GM21825 (cell line): Measurements from ENCODE around the gene CSNK1E.

Experiments
- ATAC-seq: cut with Tn5 transposase; IDR thresholded peaks from one replicate; pipeline ENCODE4 v1.9.1; 2021; ENCODE audit warnings: mild to moderate bottlenecking, moderate library complexity; ENCODE audit not compliant: unreplicated experiment

The CSNK1E gene

DNA sequence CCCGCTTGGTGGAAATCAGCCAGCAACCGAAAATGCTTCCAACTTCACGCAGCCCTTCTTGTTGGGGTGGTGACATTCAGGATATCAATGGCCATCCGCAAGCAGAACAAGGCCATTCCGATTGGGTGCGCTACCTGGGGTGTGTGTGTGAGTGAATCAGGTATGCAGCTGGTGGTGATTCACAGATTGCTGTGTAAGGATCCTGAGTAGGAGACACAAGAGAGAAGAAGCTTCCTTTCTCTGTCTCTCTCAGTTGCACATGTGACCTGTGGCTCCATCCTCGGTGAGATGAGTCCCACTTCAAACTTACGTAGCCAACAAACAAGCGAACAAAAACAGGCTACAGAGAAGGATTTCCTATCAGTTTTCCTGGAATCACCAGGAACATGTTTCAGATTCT is 34.8 kb downstream of the CSNK1E start:
- ATAC-seq, result no peak

DNA sequence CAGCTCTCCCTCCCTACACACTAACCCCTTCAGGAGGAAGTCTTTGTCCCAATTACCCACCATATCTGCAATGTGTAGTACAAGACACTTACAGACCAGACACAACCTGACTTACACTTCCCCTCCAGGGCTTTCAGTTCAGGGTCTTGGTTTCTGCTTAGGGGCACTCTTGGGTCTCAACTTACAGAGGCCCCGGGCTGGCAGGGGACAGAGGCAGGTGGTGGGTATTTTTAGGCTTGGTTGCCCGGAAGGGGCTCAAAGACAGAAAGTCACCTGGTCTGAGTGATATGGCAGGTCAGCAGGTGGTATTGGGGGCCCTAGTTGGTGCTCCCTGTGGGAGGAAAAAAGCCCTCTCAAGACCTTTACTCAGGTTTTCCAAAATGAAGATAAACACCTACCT is 41.1 kb downstream of the CSNK1E start:
- no peak for ATAC-seq

DNA sequence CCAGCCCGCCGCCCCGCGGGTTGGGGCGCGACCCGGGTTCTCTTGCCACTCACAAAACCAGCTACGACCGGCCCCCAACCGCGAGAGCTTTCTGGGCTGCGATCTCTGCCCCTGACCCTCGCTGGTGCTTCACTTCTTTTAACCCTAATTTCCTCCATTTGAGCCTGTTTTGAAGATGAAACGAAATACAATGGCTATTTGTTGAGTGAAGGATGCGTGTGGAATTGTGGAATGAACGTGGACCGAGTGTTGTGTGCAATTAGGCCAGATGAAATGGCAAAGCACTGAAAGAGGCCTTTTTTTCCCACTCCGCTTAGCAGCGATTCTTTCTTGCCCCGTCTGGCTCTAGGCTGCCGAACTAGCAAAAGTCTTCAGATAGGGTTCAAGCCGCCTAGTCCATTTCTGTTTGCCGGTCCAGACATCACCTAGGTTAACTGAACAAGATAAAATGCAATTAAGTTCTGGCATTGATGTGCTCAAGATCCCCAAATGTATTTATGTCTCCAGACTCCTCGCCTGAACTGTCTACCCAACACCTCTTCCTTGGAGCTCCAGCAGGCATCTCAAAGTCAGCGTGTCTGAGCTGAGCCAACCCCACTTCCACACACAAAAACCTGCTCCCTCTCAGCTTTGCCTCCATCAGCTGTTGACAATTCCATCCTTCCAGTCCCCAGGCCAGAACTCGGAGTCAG is 44.0 kb downstream of the CSNK1E start:
- ATAC-seq, result no peak

DNA sequence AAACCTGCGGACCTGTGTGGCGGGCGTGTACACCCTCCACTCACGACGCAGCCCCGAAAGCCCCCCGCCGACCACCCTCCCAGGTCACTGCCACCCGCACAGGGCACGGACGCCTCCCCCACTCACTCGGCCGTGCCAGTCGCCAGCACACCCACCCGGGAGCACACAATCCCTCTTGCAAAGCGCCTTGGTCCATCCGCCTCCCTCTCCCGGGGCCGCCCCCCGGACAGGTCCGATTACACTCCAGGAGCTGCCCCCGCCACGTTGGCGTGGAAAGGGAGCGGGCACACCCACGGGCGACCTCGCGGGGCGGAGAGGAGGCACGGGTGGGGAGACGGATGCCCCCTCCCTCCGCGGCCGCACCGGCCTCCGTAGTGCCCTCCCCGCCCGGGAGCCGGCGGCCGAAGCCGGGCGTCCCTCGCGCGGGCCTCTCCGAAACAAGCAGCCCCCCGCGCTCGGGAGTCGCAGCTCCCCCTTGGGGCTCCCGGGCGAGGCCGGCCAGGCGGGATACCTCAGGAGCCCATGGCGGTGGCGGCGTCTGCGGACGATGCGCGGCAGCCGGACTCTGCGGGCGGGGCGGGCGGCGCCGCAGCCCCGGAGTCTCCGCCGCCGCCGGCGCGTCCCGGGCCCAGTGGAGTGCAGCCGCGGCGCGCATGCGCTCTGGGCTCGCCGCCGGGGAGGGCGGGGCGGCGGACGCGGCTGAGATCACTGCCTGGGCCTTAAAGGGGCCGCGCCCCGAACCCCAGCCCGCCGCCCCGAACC is 44.7 kb downstream of the CSNK1E start, which contains the start of gene TMEM184B:
Gene TMEM184B (minus strand): TSS at position 638 of the 762 bp plus-strand sequence. CDS start 25,049 bp downstream, outside the sequence.
- ATAC-seq, result peak; percentile 55

DNA sequence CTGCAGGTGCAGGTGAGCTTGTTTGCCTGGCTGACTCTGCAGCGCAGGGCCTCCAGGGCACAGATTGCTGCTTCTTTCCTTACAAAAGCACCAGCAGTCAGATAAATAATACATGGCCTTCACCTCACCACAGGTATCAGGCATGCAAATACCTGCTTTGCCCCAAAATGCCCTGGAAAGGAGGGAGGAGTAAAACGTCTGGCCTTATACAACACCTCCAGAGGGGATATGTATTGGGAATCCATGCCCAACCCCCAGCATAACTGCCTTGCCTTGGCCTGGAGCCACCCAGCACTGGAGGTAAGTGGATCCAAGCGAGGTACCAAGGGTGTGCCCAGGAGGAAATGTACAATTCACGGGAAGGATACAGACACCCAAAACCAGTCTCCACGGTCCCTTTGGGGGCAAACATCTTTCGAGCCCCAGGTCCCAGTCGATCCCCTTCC is 45.3 kb downstream of the CSNK1E start:
- no peak for ATAC-seq

DNA sequence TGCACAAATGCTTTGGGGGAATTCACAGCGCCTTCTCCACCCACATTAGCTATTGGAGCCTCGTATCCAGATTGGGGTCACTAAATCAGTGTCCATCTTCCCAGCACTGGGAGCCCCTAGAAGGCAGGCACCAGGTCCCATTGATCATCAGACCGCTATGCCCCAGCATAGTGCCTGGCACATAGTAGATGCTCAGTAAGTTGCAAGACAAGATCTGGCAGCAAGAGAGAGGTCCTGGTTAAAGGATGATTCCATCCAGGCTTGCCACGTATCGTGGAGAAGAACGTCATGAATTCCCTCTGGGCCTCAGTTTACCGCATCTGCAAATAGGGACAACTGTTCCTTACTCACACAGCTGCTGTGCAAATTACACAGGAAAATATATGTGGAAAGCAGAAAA is 46.1 kb downstream of the CSNK1E start:
- no peak for ATAC-seq

DNA sequence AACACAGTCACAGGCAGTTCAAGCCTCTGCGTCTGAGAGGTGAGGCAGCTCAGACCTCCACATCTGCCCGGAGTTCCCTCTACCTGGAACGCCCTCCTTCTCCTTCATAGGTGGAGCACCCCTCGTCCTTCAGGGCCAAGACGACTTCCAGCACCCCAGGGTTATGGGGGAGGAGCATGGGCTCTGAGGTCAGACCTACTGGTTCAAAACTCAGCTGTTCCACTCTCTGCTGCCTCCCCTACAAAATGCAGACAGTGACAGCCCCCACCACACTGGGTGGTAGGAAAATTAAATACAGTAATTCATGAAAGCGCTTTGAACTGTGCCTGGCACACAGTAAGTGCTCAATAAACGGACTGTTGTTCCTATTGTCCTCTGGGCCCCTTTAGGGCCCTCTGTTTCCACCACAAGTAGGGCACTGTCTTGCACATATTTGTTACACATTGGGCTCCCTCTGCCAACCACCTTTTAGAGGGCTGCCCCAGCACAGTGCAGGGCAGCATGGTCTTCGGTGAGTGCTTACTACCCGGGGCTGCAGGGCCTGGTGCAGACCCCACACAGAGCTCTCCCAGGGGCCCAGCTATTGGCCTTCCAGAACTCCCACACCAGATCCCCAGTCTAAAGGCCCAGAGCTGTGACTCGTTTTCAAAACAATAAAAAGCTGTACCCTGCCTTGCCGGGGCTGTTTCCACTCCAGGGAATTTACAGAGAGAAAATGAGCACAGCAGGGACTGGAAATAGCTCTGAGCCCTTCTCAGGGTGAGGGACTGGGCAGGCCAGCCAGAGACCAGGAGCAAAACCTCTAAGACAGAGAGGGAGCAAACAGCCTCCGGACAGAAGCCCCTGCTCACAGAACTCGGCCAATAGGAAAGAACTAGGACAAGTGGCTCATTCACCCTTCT is 46.9 kb downstream of the CSNK1E start:
- ATAC-seq, result no peak

DNA sequence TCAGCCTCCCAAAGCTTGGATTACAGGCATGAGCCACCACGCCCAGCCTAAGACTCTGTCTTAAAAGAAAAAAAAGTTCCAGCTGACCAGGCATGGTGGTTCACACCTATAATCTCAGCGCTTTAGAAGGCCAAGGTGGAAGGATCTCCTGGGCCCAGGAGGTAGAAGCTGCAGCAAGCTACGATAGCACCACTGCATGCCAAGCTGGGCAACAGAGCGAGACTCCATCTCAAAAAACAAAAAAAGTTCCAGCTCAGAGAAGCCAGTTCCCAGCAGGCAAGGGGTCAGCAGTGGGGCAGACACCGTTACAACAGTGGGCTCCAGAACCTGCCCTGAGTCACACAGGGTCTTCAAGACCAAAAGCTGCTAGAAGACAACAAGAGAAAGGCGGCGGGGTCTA is 47.8 kb downstream of the CSNK1E start:
- ATAC-seq, result no peak

DNA sequence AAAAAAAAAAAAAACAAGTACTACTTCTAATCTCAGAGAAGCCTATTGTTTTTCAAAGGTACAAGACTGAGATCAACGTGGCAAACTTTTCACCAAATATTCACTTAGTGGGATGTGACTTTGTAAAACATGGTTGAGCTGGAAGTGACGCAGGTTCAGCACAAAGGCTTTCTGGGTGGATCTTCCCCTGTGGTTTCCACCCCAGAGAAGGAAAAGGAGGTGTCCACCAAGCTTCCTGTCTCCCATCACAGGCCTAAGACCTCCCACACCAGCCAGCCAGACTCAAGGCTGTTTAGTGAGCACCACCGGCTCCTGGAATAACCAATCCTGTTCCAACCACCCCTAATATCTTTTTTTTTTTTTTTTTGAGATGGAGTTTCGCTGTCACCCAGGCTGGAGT is 50.1 kb downstream of the CSNK1E start:
- ATAC-seq, result no peak

DNA sequence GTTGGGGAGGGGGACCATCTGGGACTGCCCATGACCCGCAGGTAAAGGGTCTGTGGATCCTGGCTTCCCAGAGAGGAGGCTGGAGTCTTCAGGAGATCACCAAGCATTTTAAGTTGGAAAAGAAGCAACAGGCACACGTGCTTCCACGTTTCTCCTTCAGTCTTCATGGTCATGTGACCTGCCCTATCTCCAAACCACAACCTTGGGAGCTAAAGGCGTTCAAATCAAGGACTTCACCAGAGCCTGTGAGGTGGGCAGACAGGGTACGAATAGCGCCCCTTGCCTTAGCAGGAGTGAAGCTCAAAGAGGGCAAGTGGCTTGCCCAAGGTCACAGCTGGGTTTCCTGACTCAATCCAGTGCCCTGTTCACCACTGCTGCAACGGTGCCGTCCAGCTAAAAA is 51.1 kb downstream of the CSNK1E start:
- no peak for ATAC-seq

DNA sequence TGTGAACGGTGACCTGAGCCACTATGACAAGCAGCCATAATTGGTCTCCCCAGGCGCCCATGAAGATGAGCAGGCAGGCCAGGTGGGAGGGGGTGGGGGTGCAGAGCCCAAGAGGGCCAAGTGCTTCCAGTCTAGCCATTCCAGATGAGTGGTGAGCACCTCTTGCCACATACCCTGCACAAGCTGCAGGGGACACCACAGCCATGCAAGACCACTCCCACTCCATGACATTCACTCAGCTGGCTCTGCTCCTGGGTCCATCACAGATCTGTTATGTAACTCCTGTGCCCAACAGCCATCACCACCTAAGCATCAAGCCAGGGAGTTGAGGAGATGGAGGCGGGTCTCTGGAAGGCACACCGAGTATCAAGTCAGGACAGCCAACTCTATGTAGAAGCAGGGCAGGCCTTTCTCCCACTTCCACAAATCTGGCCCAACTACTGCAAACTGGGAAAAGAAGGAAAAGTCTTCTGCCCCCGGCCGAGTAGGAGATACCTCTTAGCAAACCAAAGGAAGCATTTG is 52.9 kb downstream of the CSNK1E start:
- ATAC-seq, result no peak

DNA sequence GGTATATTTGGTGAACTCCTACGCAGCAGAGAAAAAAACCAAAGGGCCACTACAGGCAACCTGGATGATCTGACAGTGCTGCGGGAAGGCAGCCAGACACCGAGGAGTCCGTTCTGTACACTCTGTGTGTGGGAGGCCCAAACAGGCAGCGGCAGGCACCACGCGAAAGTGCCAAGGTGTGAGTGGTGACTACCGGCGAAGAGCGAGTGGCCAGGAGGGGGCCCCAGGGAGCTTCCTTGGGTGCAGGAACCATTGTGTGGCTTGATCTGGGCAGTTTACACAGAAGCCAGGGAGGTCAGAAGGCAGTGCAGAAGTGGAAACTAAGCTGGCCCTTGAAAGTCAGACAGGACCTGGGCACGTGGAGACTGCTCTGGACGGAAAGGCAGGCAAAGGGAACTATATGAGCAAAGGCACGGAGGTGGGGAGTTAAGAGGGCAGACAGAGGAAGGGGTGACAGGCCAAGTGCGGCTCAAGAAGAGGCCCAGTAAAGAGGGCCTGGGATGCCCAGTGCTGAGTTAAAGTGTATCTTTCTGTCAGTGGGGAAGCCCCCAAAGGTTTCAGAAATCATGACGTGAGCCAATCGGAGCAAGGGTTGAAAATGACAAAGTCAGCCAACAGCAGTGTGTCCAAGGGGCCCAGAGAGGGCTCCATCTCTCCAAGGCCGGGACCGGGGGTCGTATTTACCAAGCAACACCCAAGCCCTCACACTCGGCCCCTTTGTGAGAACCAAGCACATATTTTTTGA is 55.0 kb downstream of the CSNK1E start:
- ATAC-seq, result no peak

DNA sequence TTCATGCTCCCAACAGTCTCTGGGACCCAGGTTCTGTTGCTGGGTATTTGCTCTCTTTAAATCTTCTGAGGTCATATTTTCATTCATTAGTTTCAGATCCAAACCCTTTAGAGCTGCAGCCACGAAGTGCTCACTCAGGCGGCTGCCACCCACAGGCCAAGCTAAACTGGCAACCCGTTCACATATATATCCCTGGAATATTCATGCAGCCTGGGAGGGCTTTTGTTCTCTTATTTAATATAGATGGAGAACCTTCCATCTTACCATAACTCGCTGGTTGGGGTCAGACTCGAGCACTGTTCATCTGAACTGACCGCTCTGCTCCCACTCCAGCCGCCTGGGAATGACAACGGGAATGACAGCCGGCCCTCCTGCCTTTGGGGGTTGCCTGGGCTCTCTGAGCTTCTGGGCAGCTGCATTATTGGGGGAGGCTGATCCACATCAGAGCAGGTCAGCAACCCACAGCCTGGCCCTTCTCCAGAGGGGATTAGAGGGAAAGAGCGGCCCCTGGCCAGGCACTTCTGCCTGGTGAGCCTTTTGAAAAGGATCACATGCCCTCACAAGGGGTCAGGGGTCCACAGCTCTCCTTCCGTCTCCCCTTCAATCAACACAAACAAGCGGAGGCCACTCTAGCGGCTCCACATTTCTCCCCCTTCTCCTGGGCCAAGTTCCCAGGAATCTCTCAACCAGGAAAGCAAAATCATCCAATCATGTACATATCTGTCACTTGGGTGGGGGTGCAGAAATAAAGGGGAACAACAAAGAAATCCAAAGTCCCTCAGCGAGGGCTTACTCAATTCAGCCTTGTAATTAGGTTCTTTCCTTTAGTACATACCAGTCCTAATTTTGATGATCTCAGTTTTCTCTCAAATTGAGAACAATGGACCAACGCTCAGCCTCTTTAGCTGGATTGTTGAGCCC is 56.2 kb downstream of the CSNK1E start:
- ATAC-seq, result no peak

DNA sequence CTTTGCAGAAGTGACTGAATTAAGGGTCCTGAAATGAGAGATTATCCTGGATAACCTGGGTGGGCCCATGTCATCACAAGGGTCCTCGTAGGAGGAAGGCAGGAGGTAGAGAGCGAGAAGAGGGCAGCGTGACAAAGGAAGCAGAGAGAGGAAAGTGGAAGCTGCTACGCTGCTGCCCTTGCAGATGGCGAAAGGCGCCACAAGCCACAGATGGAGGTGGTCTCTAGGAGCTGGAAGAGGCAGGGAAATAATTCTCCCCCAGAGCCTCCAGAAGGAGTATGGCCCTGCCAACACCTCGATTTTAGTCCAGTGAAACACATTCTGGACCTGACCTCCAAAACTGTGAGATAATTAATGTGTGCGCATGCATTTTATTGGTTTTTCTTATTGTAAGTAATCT is 57.9 kb downstream of the CSNK1E start:
- no peak for ATAC-seq

DNA sequence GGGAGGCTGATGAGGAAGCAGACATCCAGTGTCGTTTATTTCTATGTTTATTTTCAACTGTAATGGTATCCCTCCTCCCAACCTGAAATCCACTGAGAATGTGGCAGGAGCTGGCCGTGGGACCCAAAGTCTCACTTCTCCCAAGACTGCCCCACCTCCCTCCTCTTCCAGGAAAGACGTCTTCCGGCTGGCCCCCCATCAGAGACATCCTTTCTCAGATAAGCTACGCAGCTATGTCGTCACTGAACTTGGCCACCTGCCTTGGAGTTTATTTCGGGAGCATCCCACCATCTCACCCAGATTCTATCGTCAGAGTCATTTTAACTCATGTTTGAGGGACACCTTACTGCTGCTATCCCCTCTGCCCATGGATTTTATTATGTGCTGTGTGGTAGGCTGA is 58.3 kb downstream of the CSNK1E start:
- no peak for ATAC-seq

DNA sequence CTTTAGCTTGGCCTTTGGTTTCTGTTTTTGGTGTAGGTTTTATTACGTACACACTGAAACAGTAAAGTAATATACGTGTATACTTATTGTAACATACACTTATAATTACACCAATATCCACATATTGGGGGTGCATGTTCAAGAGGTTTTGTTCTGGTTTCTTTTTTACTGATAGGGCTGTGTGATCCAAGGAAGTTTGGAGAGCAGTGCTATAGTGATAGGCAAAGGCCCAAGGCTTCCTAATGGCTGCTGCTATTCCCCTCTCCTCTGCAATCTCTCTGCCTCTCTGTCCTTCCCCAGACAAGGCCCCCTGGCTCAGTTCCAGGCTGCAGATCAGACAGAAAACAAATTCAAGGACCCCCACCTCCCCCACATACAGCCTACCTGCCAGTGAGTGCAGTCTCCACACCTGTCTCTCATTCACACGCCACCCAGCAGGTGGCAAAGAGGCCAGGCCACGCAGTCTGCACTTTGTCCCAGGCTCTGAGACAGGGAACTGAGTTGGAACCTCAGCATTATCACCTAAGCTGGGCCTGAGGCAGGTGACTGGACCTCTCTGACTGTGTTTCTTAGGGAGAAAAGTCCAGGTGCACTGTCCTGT is 59.5 kb downstream of the CSNK1E start:
- ATAC-seq, result no peak

DNA sequence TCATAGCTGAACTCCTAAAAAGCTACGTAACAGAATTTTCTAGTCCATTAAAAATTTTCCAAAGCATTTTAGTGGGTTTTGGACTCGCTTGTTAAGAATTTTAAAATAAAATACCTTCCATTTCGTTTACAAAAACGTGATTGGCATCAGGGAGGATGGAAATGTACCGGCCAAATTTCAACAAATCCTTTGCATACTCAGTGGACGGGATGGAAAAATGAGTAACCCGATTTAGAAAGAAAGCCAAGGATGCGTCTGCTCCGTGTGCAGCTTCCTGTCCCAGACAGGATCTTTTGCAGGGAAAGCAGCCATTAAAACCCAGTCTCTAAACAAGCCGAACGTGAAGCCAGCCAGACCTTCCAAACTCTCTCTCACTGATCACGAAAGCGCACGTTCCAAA is 60.1 kb downstream of the CSNK1E start:
- no peak for ATAC-seq

DNA sequence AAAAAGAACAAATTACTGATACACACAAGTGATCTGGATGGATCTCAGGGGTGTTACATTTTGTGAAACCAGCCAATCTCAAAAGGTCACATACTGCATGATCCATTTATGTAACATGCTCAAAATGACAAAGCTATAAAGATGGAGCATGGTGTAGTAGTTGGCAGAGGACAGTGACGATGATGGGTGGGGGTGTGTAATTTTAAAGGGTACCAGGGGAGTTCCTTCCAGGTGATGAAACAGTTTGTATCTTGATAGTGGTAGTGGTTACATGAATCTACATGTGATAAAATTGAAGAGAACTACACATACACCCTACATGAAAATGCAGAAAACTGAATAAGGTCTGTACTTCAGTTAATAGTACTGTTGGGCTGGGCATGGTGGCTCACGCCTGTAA is 61.5 kb downstream of the CSNK1E start:
- no peak for ATAC-seq

DNA sequence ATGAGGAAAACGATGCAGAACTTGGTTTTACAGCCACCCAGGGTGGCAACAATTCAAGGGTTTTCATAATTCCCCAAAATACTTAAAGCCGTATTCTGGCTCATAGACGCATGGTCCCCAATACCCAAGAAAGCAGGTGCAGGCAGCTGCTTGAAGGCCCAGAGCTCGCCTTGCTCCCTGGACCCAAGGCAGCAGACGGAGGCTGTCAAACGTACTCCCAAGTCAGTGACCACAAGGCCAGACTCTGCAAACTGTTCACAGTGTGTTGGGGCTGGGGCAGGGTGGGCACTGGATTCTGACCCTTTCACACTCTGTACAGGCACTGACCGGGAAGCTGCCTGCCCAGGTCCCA is 65.9 kb downstream of the CSNK1E start:
- ATAC-seq, result no peak
